GM23338 (cell line): ENCODE data around the gene TMC1. TPM values are rescaled to one million over a fixed set of nuclear protein-coding genes. Genes with fewer than 3 reads are reported as not detected.

Experiments used
- ATAC-seq: fragments of 200-7000 bp; cut with Tn5 transposase; 3 replicates; pipeline ENCODE4 v1.9.1; 2020
- DNase-seq: peaks from one replicate; pipeline ENCODE4 v3.0.0-alpha.2; 2015; ENCODE audit warnings: low spot score
- H2AFZ ChIP-seq: fragments of 200-600 bp; sonication (generic); 2 replicates; pipeline ENCODE4 v1.8.0; 2016; ENCODE audit warnings: antibody characterized with exemption, mild to moderate bottlenecking, moderate library complexity
- H3F3A ChIP-seq: fragments of 200-600 bp; sonication (generic); replicated peaks from 2 replicates; pipeline ENCODE4 v1.8.0; 2017; ENCODE audit warnings: antibody characterized with exemption, mixed run types, low read depth
- H3K27ac ChIP-seq: fragments of 200-600 bp; sonication (generic); 2 replicates; pipeline ENCODE4 v1.6.1; 2016; ENCODE audit warnings: low read depth
- H3K27me3 ChIP-seq: fragments of 200-600 bp; sonication (generic); 2 replicates; pipeline ENCODE4 v1.8.0; 2016; ENCODE audit warnings: mild to moderate bottlenecking, mixed run types, moderate library complexity; ENCODE audit not compliant: insufficient read depth
- H3K36me3 ChIP-seq: fragments of 200-600 bp; sonication (generic); 2 replicates; pipeline ENCODE4 v1.8.0; 2016; ENCODE audit warnings: mild to moderate bottlenecking; ENCODE audit not compliant: insufficient read depth
- H3K4me1 ChIP-seq: fragments of 200-600 bp; sonication (generic); 2 replicates; pipeline ENCODE4 v1.8.0; 2016; ENCODE audit warnings: mild to moderate bottlenecking, moderate library complexity; ENCODE audit not compliant: insufficient read depth
- H3K4me2 ChIP-seq: fragments of 200-600 bp; sonication (generic); 2 replicates; pipeline ENCODE4 v1.7.1; 2017; ENCODE audit warnings: mixed run types
- H3K4me3 ChIP-seq: fragments of 200-600 bp; sonication (generic); 2 replicates; pipeline ENCODE4 v1.6.1; 2016; ENCODE audit warnings: mixed run types
- H3K79me2 ChIP-seq: fragments of 200-600 bp; sonication (generic); replicated peaks from 2 replicates; pipeline ENCODE4 v1.8.0; 2017; ENCODE audit warnings: mild to moderate bottlenecking; ENCODE audit not compliant: insufficient read depth
- H3K9me2 ChIP-seq: fragments of 200-600 bp; sonication (generic); 2 replicates; pipeline ENCODE4 v1.8.0; 2017; ENCODE audit not compliant: insufficient read depth
- H4K20me1 ChIP-seq: fragments of 200-600 bp; sonication (generic); replicated peaks from 2 replicates; pipeline ENCODE4 v1.8.0; 2017; ENCODE audit warnings: mild to moderate bottlenecking; ENCODE audit not compliant: insufficient read depth
- H3K27ac Mint-ChIP-seq: 2 replicates; pipeline ENCODE4 v1.8.0; 2020; ENCODE audit warnings: inconsistent platforms, mild to moderate bottlenecking, moderate library complexity, mixed read lengths
- H3K27me3 Mint-ChIP-seq: 3 replicates; pipeline ENCODE4 v1.8.0; 2022; ENCODE audit warnings: low read depth, mild to moderate bottlenecking, moderate library complexity, mixed read lengths, inconsistent platforms; ENCODE audit not compliant: insufficient read depth, poor library complexity
- H3K36me3 Mint-ChIP-seq: 3 replicates; pipeline ENCODE4 v1.8.0; 2021; ENCODE audit warnings: low read depth, mild to moderate bottlenecking, inconsistent platforms, moderate library complexity, mixed read lengths
- H3K4me1 Mint-ChIP-seq: 3 replicates; pipeline ENCODE4 v1.8.0; 2020; ENCODE audit warnings: mild to moderate bottlenecking, inconsistent platforms, mixed read lengths
- H3K4me3 Mint-ChIP-seq: 3 replicates; pipeline ENCODE4 v1.8.0; 2021; ENCODE audit warnings: moderate library complexity, mild to moderate bottlenecking, inconsistent platforms, mixed read lengths
- H3K9me3 Mint-ChIP-seq: 3 replicates; pipeline ENCODE4 v1.8.0; 2020; ENCODE audit warnings: moderate library complexity, mild to moderate bottlenecking, inconsistent platforms, mixed read lengths
- CREB1 ChIP-seq: fragments of 250-450 bp; sonication (Bioruptor Pico); IDR thresholded peaks from 2 replicates; pipeline ENCODE4 v1.5.0; 2020; ENCODE audit warnings: low read depth, mild to moderate bottlenecking, moderate library complexity
- NANOG ChIP-seq: IDR thresholded peaks from 2 replicates; pipeline ENCODE4 v1.6.1; 2016; ENCODE audit warnings: antibody characterized with exemption, borderline replicate concordance
- POLR2AphosphoS5 ChIP-seq: IDR thresholded peaks from 2 replicates; pipeline ENCODE4 v1.6.1; 2016; ENCODE audit warnings: antibody characterized with exemption, low read depth
- REST ChIP-seq: IDR thresholded peaks from one replicate; pipeline ENCODE4 v1.6.1; 2018; ENCODE audit warnings: antibody characterized with exemption; ENCODE audit not compliant: unreplicated experiment
- STAT1 ChIP-seq: IDR thresholded peaks from one replicate; pipeline ENCODE4 v1.6.1; 2016; ENCODE audit warnings: antibody characterized with exemption; ENCODE audit not compliant: unreplicated experiment
- ZNF331 ChIP-seq: fragments of 250-450 bp; sonication (Bioruptor Pico); IDR thresholded peaks from 2 replicates; pipeline ENCODE4 v1.5.0; 2020; ENCODE audit warnings: low read depth, mild to moderate bottlenecking, moderate library complexity
- polyA plus RNA-seq: library from polyadenylated mRNA; unstranded; fragments of >200 nt; fragmentation: Nextera tagmentation; extraction: Ambion mirVana; gene quantifications from 2 replicates; pipeline ENCODE4 v1.2.1, GENCODE V29; 2016
- total RNA-seq: library from RNA; depleted of rRNA; stranded (reverse); fragments of >200 nt; shearing (Covaris generic); gene quantifications from 2 replicates; pipeline ENCODE4 v1.2.3, GENCODE V29; 2014
- TF ChIP-seq, protein P1 (sequence below): fragments of 250-450 bp; sonication (Bioruptor Pico); IDR thresholded peaks from 2 replicates; pipeline ENCODE4 v1.5.0; 2020; ENCODE audit warnings: mild to moderate bottlenecking, moderate library complexity

TMC1 gene
- total and polyA plus RNA-seq, 2 experiments from 2014 or later: 0.61 to 1.2 TPM

- no peaks in the 10 kb centered on the region for H3K36me3 ChIP-seq
- H3K27ac Mint-ChIP-seq: no peak overlapping the region
- DNase-seq (no peak), ATAC-seq (no peak)
- no peaks in the 10 kb centered on the region for H3K79me2 ChIP-seq
- no peak overlapping the region for H2AFZ ChIP-seq
- no peaks in the 10 kb centered on the region for H3F3A ChIP-seq
- peaks cover 4% of the 10 kb centered on the region; the same call in 2 of the 3 replicates for H3K36me3 Mint-ChIP-seq
- H3K4me3 Mint-ChIP-seq: no peak overlapping the region
- peaks cover 18% of the 10 kb centered on the region for H3K4me1 Mint-ChIP-seq
- H3K4me1 ChIP-seq: peaks cover 17% of the 10 kb centered on the region
- no peaks in the 10 kb centered on the region for H4K20me1 ChIP-seq
- no peaks in the 10 kb centered on the region for H3K27me3 Mint-ChIP-seq
- peak overlapping the region; percentile 30; the same call in 1 of the 2 replicates for H3K4me2 ChIP-seq
- H3K27me3 ChIP-seq: no peaks in the 10 kb centered on the region
- peaks cover 4% of the 10 kb centered on the region; the same call in 2 of the 3 replicates for H3K9me3 Mint-ChIP-seq
- no peaks in the 10 kb centered on the region for H3K9me2 ChIP-seq
- H3K27ac ChIP-seq: no peak overlapping the region
- TF ChIP-seq REST (no peak), POLR2AphosphoS5 (no peak)
- H3K4me3 ChIP-seq: no peak overlapping the region
Measured at GRCh38 chr9:72834994-72835393, 313.6 kb downstream of the TMC1 start.

- no peak for TF ChIP-seq POLR2AphosphoS5
- H3K36me3 Mint-ChIP-seq: peaks cover 4% of the 10 kb centered on the region; the same call in 2 of the 3 replicates
Measured at GRCh38 chr9:72836790-72837189, 315.4 kb downstream of the TMC1 start.

DNA sequence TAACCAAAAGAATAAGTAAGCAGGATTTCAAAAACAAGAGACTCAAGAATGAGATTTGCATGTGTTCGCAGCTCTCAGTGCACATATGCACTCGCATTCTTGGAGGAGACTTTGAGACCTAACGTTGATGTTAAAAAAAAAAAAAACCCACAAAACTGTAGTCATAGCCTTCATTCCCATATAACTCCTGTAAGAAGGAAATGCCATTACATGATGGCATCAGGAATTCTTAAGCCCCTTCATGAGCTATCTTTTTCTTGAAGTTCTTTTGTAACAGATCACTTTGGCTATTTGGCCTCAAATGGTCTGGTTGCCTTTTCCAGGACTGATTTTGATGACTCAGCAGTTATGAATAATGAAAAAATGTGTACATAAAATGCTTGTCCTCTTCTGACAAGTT is 317.7 kb downstream of the TMC1 start:
- Mint-ChIP-seq H3K36me3 (peaks cover 4% of the 10 kb centered on the region; the same call in 2 of the 3 replicates), H3K27ac (no peak overlapping the region), H3K4me3 (no peak overlapping the region), H3K9me3 (peaks cover 11% of the 10 kb centered on the region; the same call in 2 of the 3 replicates), H3K27me3 (peaks cover 2% of the 10 kb centered on the region), H3K4me1 (peaks cover 13% of the 10 kb centered on the region)
- ATAC-seq: no peak
- peaks cover 17% of the 10 kb centered on the region for H3K4me1 ChIP-seq
- H3K4me3 ChIP-seq: no peak overlapping the region
- H3K9me2 ChIP-seq: no peaks in the 10 kb centered on the region
- no peak overlapping the region for H2AFZ ChIP-seq
- no peak overlapping the region for H3K27ac ChIP-seq
- no peaks in the 10 kb centered on the region for H3F3A ChIP-seq
- DNase-seq: no peak
- H3K36me3 ChIP-seq: no peaks in the 10 kb centered on the region
- H3K4me2 ChIP-seq: no peak overlapping the region
- H3K27me3 ChIP-seq: no peaks in the 10 kb centered on the region
- H3K79me2 ChIP-seq: no peaks in the 10 kb centered on the region
- H4K20me1 ChIP-seq: no peaks in the 10 kb centered on the region
- TF ChIP-seq, protein P1, sequence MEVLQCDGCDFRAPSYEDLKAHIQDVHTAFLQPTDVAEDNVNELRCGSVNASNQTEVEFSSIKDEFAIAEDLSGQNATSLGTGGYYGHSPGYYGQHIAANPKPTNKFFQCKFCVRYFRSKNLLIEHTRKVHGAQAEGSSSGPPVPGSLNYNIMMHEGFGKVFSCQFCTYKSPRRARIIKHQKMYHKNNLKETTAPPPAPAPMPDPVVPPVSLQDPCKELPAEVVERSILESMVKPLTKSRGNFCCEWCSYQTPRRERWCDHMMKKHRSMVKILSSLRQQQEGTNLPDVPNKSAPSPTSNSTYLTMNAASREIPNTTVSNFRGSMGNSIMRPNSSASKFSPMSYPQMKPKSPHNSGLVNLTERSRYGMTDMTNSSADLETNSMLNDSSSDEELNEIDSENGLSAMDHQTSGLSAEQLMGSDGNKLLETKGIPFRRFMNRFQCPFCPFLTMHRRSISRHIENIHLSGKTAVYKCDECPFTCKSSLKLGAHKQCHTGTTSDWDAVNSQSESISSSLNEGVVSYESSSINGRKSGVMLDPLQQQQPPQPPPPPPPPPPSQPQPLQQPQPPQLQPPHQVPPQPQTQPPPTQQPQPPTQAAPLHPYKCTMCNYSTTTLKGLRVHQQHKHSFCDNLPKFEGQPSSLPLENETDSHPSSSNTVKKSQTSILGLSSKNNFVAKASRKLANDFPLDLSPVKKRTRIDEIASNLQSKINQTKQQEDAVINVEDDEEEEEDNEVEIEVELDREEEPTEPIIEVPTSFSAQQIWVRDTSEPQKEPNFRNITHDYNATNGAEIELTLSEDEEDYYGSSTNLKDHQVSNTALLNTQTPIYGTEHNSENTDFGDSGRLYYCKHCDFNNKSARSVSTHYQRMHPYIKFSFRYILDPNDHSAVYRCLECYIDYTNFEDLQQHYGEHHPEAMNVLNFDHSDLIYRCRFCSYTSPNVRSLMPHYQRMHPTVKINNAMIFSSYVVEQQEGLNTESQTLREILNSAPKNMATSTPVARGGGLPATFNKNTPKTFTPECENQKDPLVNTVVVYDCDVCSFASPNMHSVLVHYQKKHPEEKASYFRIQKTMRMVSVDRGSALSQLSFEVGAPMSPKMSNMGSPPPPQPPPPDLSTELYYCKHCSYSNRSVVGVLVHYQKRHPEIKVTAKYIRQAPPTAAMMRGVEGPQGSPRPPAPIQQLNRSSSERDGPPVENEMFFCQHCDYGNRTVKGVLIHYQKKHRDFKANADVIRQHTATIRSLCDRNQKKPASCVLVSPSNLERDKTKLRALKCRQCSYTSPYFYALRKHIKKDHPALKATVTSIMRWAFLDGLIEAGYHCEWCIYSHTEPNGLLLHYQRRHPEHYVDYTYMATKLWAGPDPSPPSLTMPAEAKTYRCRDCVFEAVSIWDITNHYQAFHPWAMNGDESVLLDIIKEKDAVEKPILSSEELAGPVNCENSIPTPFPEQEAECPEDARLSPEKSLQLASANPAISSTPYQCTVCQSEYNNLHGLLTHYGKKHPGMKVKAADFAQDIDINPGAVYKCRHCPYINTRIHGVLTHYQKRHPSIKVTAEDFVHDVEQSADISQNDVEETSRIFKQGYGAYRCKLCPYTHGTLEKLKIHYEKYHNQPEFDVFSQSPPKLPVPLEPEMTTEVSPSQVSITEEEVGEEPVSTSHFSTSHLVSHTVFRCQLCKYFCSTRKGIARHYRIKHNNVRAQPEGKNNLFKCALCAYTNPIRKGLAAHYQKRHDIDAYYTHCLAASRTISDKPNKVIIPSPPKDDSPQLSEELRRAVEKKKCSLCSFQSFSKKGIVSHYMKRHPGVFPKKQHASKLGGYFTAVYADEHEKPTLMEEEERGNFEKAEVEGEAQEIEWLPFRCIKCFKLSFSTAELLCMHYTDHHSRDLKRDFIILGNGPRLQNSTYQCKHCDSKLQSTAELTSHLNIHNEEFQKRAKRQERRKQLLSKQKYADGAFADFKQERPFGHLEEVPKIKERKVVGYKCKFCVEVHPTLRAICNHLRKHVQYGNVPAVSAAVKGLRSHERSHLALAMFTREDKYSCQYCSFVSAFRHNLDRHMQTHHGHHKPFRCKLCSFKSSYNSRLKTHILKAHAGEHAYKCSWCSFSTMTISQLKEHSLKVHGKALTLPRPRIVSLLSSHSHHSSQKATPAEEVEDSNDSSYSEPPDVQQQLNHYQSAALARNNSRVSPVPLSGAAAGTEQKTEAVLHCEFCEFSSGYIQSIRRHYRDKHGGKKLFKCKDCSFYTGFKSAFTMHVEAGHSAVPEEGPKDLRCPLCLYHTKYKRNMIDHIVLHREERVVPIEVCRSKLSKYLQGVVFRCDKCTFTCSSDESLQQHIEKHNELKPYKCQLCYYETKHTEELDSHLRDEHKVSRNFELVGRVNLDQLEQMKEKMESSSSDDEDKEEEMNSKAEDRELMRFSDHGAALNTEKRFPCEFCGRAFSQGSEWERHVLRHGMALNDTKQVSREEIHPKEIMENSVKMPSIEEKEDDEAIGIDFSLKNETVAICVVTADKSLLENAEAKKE (CRISPR knock-in tag): no peak
- TF ChIP-seq ZNF331: no peak
- TF ChIP-seq NANOG: no peak
- no peak for TF ChIP-seq POLR2AphosphoS5
- TF ChIP-seq STAT1: no peak
- no peak for TF ChIP-seq CREB1 (CRISPR knock-in tag)

More at GRCh38 chr9:72836790-72837189, 315.4 kb downstream of the TMC1 start:
- ATAC-seq (no peak), DNase-seq (no peak)
- no peaks in the 10 kb centered on the region for H3K9me2 ChIP-seq
- H2AFZ ChIP-seq: no peak overlapping the region
- no peaks in the 10 kb centered on the region for H4K20me1 ChIP-seq
- no peaks in the 10 kb centered on the region for H3K79me2 ChIP-seq
- Mint-ChIP-seq H3K27ac (no peak overlapping the region), H3K4me1 (peaks cover 18% of the 10 kb centered on the region), H3K4me3 (no peak overlapping the region), H3K27me3 (no peaks in the 10 kb centered on the region), H3K9me3 (peaks cover 4% of the 10 kb centered on the region; the same call in 2 of the 3 replicates)
- H3K4me3 ChIP-seq: no peak overlapping the region
- no peaks in the 10 kb centered on the region for H3K27me3 ChIP-seq
- H3K4me1 ChIP-seq: peaks cover 17% of the 10 kb centered on the region
- no peak overlapping the region for H3K27ac ChIP-seq
- no peaks in the 10 kb centered on the region for H3F3A ChIP-seq
- no peak overlapping the region for H3K4me2 ChIP-seq
- H3K36me3 ChIP-seq: no peaks in the 10 kb centered on the region
